Activated CD4-positive, CD25-positive, alpha-beta regulatory T cell (primary cell): ENCODE measurements around the gene NXF3.
"Not testable (repeated sequence)": the region's sequence is repeated elsewhere in the genome, so short reads cannot be mapped to it uniquely, and the experiment has no call there.

Experiments used
- DNase-seq, 4 experiments: peaks; one replicate each; lab custom pipeline; 2025; lab: John Stamatoyannopoulos, UW

Gene NXF3

GRCh38 chrX:103033371-103033770 is 59.6 kb downstream of the NXF3 start:
- not testable (repeated sequence) for DNase-seq
